ENCODE data around the gene AHNAK.

DNA sequence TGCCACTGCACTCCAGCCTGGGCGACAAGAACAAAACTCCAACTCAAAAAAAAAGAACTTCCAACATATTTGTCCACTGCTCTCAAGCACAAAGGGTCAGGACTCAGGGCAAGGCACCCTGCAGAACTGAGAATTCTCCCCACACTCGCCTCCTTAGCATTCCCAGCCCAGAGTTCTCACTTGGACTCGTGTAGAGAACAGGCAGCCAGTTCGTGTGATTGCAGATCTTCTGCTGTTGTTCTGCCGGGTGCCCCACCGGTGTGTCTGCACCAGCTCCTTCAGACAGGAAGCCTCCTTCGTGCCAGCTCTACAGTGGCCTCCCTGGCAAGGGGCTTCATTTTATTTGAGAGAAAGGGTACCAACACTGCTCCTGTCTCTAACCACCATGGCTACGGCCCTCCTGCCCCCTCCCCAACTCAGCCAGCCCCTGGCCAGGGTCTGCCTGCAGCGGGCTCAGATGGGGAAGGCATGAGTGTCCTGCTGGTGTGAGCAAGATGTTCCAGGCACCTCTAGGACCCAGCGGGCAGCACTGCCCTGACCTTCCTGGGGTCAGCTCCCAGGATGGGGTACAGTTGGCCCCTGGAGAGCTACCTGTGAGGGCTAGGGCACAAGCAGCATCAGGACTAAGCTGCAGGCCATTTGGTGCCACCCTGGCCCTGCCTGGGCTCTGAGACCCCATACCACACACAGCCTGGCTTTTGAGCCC, 147.3 kb downstream of the AHNAK start:
- no peak for TF ChIP-seq EZH2 (IDR thresholded peaks at IDR 0.05; ENCODE audit: insufficient read depth, poor library complexity, severe bottlenecking)
- no peak for TF ChIP-seq EZH2phosphoT487 (IDR thresholded peaks at IDR 0.05; ENCODE audit: insufficient read depth, low read depth)
